ENCODE data around the gene CAPN11. TPM values are rescaled to one million over a fixed set of nuclear protein-coding genes. Genes with fewer than 3 reads are reported as not detected.

The CAPN11 gene
- total and polyA plus RNA-seq, 4 donors = 0.08 to 0.19 (median 0.09) TPM; not detected in 1

DNA sequence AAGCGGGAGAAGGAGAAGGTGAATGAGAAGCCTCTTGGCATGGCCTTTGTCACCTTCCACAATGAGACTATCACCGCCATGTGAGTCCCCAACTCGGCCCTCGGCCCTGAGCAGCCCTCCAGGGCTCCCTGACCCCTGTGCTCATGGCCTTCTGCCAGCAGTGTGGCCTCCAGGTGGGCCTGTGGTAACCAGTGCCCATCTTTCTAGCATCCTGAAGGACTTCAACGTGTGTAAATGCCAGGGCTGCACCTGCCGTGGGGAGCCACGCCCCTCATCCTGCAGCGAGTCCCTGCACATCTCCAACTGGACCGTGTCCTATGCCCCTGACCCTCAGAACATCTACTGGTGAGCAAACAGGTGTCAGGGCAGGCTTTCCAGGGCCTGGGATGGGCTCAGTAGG lies 10.3 kb upstream of the CAPN11 start (continued):
- TF ChIP-seq, protein P1, sequence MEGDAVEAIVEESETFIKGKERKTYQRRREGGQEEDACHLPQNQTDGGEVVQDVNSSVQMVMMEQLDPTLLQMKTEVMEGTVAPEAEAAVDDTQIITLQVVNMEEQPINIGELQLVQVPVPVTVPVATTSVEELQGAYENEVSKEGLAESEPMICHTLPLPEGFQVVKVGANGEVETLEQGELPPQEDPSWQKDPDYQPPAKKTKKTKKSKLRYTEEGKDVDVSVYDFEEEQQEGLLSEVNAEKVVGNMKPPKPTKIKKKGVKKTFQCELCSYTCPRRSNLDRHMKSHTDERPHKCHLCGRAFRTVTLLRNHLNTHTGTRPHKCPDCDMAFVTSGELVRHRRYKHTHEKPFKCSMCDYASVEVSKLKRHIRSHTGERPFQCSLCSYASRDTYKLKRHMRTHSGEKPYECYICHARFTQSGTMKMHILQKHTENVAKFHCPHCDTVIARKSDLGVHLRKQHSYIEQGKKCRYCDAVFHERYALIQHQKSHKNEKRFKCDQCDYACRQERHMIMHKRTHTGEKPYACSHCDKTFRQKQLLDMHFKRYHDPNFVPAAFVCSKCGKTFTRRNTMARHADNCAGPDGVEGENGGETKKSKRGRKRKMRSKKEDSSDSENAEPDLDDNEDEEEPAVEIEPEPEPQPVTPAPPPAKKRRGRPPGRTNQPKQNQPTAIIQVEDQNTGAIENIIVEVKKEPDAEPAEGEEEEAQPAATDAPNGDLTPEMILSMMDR (IDR thresholded peaks at IDR 0.05; ENCODE audit: low read depth, low read length, missing input control) = no peak

DNA sequence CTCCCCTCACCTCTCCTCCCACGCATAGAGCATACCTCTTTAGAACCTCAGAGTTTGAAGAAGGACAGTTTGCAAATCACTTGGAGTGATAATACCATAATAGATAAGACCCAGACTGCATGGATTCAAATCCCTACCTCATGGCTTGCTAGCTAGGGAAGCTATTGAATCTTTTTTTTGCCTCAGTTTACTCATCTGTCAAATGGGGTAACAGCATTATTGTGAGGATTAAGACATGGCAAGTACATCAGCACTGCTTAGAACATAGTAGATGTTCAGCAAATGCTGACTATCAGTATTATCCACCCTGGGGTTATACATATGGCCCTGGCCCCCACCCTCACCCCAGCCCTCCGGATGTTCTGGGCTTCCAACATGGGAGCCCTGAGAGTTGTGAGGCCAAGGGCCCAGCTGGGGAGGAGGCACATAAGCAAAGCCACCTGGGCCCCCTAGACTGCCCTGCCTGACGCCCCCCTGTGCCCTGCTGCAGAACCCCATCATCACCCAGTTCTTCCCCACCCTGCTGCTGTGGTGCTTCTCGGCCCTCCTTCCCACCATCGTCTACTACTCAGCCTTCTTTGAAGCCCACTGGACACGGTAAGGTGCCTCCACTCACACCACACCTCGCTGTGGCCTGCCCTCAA lies 9.1 kb upstream of the CAPN11 start:
- H3K27me3 ChIP-seq (ENCODE audit: control insufficient read depth in 4 of 4, insufficient read depth in 4 of 4, low read length in 3 of 4) = peaks cover 0 to 2% (median 0%) of the 10 kb centered on the region in 4 donors
- no peak overlapping the region for H3K9ac ChIP-seq (ENCODE audit: low read depth in 1 of 2, low read length in 2 of 2)
- peak; percentile 26 for DNase-seq (ENCODE audit: low spot score)
- peaks cover 0 to 5% (median under 1%) of the 10 kb centered on the region in 4 donors for H3K4me1 ChIP-seq (ENCODE audit: control insufficient read depth in 4 of 4, insufficient read depth in 4 of 4, low read length in 3 of 4)
- H3K27ac ChIP-seq (ENCODE audit: low read depth in 1 of 2, low read length in 2 of 2) = no peak overlapping the region
- WGBS = 92% methylated on average over 7 of the region's 7 CpGs
- H3K4me3 ChIP-seq (ENCODE audit: low read depth in 1 of 3, low read length in 3 of 3) = no peak overlapping the region
- TF ChIP-seq, protein P2, sequence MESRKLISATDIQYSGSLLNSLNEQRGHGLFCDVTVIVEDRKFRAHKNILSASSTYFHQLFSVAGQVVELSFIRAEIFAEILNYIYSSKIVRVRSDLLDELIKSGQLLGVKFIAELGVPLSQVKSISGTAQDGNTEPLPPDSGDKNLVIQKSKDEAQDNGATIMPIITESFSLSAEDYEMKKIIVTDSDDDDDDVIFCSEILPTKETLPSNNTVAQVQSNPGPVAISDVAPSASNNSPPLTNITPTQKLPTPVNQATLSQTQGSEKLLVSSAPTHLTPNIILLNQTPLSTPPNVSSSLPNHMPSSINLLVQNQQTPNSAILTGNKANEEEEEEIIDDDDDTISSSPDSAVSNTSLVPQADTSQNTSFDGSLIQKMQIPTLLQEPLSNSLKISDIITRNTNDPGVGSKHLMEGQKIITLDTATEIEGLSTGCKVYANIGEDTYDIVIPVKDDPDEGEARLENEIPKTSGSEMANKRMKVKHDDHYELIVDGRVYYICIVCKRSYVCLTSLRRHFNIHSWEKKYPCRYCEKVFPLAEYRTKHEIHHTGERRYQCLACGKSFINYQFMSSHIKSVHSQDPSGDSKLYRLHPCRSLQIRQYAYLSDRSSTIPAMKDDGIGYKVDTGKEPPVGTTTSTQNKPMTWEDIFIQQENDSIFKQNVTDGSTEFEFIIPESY (IDR thresholded peaks at IDR 0.05) = no peak
- TF ChIP-seq GABPA (IDR thresholded peaks at IDR 0.05 in 1 of 2, conservative IDR thresholded peaks at IDR 0.05 in 1 of 2) (no peak), JUND (IDR thresholded peaks at IDR 0.05) (no peak), YY1 (IDR thresholded peaks at IDR 0.05) (no peak), NR2F2 (IDR thresholded peaks at IDR 0.05) (no peak)
- TF ChIP-seq, protein P3, sequence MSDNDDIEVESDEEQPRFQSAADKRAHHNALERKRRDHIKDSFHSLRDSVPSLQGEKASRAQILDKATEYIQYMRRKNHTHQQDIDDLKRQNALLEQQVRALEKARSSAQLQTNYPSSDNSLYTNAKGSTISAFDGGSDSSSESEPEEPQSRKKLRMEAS (IDR thresholded peaks at IDR 0.05) = no peak
- H3K9me3 ChIP-seq (ENCODE audit: control insufficient read depth in 4 of 4, low read length in 3 of 4) = no peaks in the 10 kb centered on the region
- H3K36me3 ChIP-seq (ENCODE audit: control insufficient read depth in 4 of 4, insufficient read depth in 3 of 4, low read depth in 1 of 4, low read length in 3 of 4) = peaks cover 14 to 50% (median 31%) of the 10 kb centered on the region in 4 donors

DNA sequence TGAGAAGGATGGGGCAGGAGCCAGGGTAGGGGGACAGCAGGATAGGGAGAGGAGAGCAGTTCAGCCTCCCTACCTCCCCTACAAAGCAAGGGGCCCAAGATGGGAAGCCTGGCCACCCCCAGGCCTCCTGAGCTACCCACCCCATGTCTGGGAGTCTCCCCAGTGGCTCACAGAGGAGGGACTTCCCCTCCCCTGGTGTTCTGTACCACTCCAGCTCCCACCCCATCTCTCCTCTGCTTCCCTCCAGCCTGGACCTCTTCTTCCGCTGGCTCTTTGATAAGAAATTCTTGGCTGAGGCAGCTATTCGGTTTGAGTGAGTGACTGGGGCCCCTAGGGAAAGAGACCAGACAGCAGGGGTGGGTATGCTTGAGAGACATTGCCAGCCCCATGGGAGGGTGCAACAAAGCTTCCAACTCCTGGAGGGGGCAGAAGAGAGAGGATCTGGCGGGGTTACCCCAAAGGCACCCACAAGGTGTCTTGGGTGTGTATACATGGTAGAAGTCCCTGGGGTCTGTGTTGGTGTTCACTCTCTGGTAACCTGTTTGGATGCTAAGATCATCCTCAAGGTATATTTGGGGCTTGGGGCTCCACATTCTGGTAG lies 8.2 kb upstream of the CAPN11 start:
- Histone ChIP-seq H3K4me1 (ENCODE audit: control insufficient read depth in 4 of 4, insufficient read depth in 4 of 4, low read length in 3 of 4) (peaks cover 0 to 4% (median under 1%) of the 10 kb centered on the region in 4 donors), H3K9me3 (ENCODE audit: control insufficient read depth in 4 of 4, low read length in 3 of 4) (no peaks in the 10 kb centered on the region), H3K27me3 (ENCODE audit: control insufficient read depth in 4 of 4, insufficient read depth in 4 of 4, low read length in 3 of 4) (peaks cover 0 to 2% (median 0%) of the 10 kb centered on the region in 4 donors), H3K36me3 (ENCODE audit: control insufficient read depth in 4 of 4, insufficient read depth in 3 of 4, low read depth in 1 of 4, low read length in 3 of 4) (peaks cover 14 to 50% (median 31%) of the 10 kb centered on the region in 4 donors), H3K9ac (ENCODE audit: low read depth in 1 of 2, low read length in 2 of 2) (no peak overlapping the region), H3K27ac (ENCODE audit: low read depth in 1 of 2, low read length in 2 of 2) (no peak overlapping the region), H3K4me3 (ENCODE audit: low read depth in 1 of 3, low read length in 3 of 3) (no peak overlapping the region)
- WGBS = 79% methylated on average over 3 of the region's 3 CpGs
- peak; percentile 33 for DNase-seq (ENCODE audit: low spot score)
- TF ChIP-seq HNF4A (conservative IDR thresholded peaks at IDR 0.05) (no peak), RXRA (IDR thresholded peaks at IDR 0.05) (no peak), EGR1 (IDR thresholded peaks at IDR 0.05; ENCODE audit: low read depth in 2 of 2) (no peak), RAD21 (IDR thresholded peaks at IDR 0.05) (no peak)
- TF ChIP-seq, protein P1 (IDR thresholded peaks at IDR 0.05; ENCODE audit: low read depth, low read length, missing input control) = no peak

Measured in liver (tissue), 9 donors.